Endothelial cell of umbilical vein (primary cell): ENCODE measurements around the gene KRTAP10-8. TPM values are rescaled to one million over a fixed set of nuclear protein-coding genes. Genes with fewer than 3 reads are reported as not detected.

ENCODE experiments used
- BruUV-seq: library from RNA; stranded (reverse); fragments of 400-500 nt; replicated peaks from 2 replicates; lab custom pipeline; 2021; lab: Mats Ljungman, UMichigan
- CTCF ChIA-PET: fragments of 300-600, 350-600 bp; sonication (Branson Sonifier 250); formaldehyde crosslinking; loops from one replicate; lab custom pipeline; 2021; ENCODE audit warnings: antibody characterized with exemption, inconsistent platforms; lab: Charles Lee
- POLR2A ChIA-PET: fragments of 300-600, 350-600 bp; sonication (Branson Sonifier 250); formaldehyde crosslinking; loops from one replicate; lab custom pipeline; 2021; ENCODE audit warnings: antibody characterized with exemption, inconsistent platforms; lab: Charles Lee
- DNase-seq: peaks from one replicate; pipeline ENCODE4 v3.0.0-alpha.2; 2011; ENCODE audit warnings: low read depth, low spot score
- FAIRE-seq: peaks from 2 replicates; lab custom pipeline; 2011; peaks lifted over from hg19 to GRCh38; lab: Jason Lieb, UNC
- H2AFZ ChIP-seq: 2 replicates; pipeline ENCODE4 v1.6.0; 2012; ENCODE audit warnings: low read depth, low read length, control low read depth, inconsistent platforms
- H3K27ac ChIP-seq: 2 replicates; pipeline ENCODE4 v1.5.1; 2011; ENCODE audit warnings: low read depth, mild to moderate bottlenecking, control low read depth, low read length, moderate library complexity; ENCODE audit not compliant: insufficient read depth
- H3K27me3 ChIP-seq, 2 experiments: 2 replicates each; pipeline versions ENCODE4 v1.6.0 to v1.6.1; 2011; ENCODE audit warnings: low read length in 2 of 2, mixed read lengths in 1 of 2; ENCODE audit not compliant: control insufficient read depth in 2 of 2, insufficient read depth in 2 of 2
- H3K36me3 ChIP-seq, 2 experiments: 2 replicates in 1 of 2; 3 replicates in 1 of 2; pipeline ENCODE4 v1.5.1; 2011; ENCODE audit warnings: low read length in 2 of 2, mild to moderate bottlenecking in 1 of 2, moderate library complexity in 1 of 2; ENCODE audit not compliant: control insufficient read depth in 2 of 2, insufficient read depth in 2 of 2; ENCODE audit errors: extremely low read depth in 1 of 2
- H3K4me1 ChIP-seq: 3 replicates; pipeline ENCODE4 v1.5.1; 2011; ENCODE audit warnings: mild to moderate bottlenecking, low read length; ENCODE audit not compliant: control insufficient read depth, insufficient read depth; ENCODE audit errors: extremely low read depth
- H3K4me2 ChIP-seq: 2 replicates; pipeline ENCODE4 v1.6.1; 2011; ENCODE audit warnings: low read length, control low read depth, mixed read lengths; ENCODE audit not compliant: insufficient read depth
- H3K4me3 ChIP-seq, 3 experiments: fragments of 200-600 bp in 1 of 3; sonication (generic), shearing (Covaris generic) in 1 of 3; replicated peaks in 1 of 3; 2 replicates each; pipeline ENCODE4 v1.5.1; 2011 to 2016; ENCODE audit warnings: control low read depth in 3 of 3, low read length in 3 of 3, mild to moderate bottlenecking in 2 of 3, inconsistent platforms in 1 of 3, low read depth in 1 of 3, moderate library complexity in 1 of 3; ENCODE audit not compliant: insufficient read depth in 1 of 3
- H3K79me2 ChIP-seq: 2 replicates; pipeline ENCODE4 v1.6.0; 2012; ENCODE audit warnings: low read length, inconsistent platforms; ENCODE audit not compliant: control insufficient read depth, insufficient read depth
- H3K9ac ChIP-seq: replicated peaks from 2 replicates; pipeline ENCODE3; 2011; ENCODE audit warnings: low read length, control low read depth; ENCODE audit not compliant: insufficient read depth; ENCODE audit errors: extremely low read depth
- H3K9me1 ChIP-seq: replicated peaks from 3 replicates; pipeline ENCODE4 v1.6.0; 2011; ENCODE audit warnings: mild to moderate bottlenecking, low read length; ENCODE audit not compliant: control insufficient read depth, insufficient read depth; ENCODE audit errors: extremely low read depth
- H3K9me3 ChIP-seq: replicated peaks from 2 replicates; pipeline ENCODE4 v1.5.1; 2012; ENCODE audit warnings: low read length, inconsistent platforms; ENCODE audit not compliant: control insufficient read depth, insufficient read depth
- H4K20me1 ChIP-seq: replicated peaks from 2 replicates; pipeline ENCODE3; 2011; ENCODE audit warnings: mild to moderate bottlenecking, low read length; ENCODE audit not compliant: control insufficient read depth, insufficient read depth; ENCODE audit errors: extremely low read depth
- CTCF ChIP-seq, 2 donors: IDR thresholded peaks; 1 replicate in 1 of 2; 2 replicates in 1 of 2; pipeline ENCODE4 v1.5.1; 2011; ENCODE audit warnings: low read length in 2 of 2, mild to moderate bottlenecking in 2 of 2, moderate library complexity in 2 of 2, control low read depth in 1 of 2, inconsistent platforms in 1 of 2, low read depth in 1 of 2; ENCODE audit not compliant: insufficient read depth in 1 of 2; ENCODE audit errors: extremely low read depth in 1 of 2
- EZH2 ChIP-seq: IDR thresholded peaks from 2 replicates; pipeline ENCODE4 v1.6.1; 2012; ENCODE audit warnings: borderline replicate concordance, low read depth, mild to moderate bottlenecking, moderate library complexity, low read length, inconsistent platforms; ENCODE audit not compliant: severe bottlenecking
- FOS ChIP-seq: IDR thresholded peaks from 2 replicates; pipeline ENCODE4 v1.6.1; 2011; ENCODE audit warnings: mild to moderate bottlenecking, low read length, moderate library complexity, borderline replicate concordance; ENCODE audit not compliant: insufficient read depth
- GATA2 ChIP-seq: IDR thresholded peaks from 2 replicates; pipeline ENCODE4 v1.7.0; 2011; ENCODE audit warnings: low read depth, mild to moderate bottlenecking, moderate library complexity, mixed read lengths, low read length; ENCODE audit not compliant: insufficient read length, insufficient read depth
- JUN ChIP-seq: IDR thresholded peaks from 2 replicates; pipeline ENCODE4 v1.6.1; 2011; ENCODE audit warnings: borderline replicate concordance, low read depth; ENCODE audit not compliant: insufficient read length, insufficient read depth
- MAX ChIP-seq: IDR thresholded peaks from 2 replicates; pipeline ENCODE4 v1.6.1; 2011; ENCODE audit not compliant: insufficient read depth, insufficient read length
- MYC ChIP-seq: IDR thresholded peaks from one replicate; pipeline ENCODE4 v1.6.1; 2011; ENCODE audit warnings: mild to moderate bottlenecking, low read depth, low read length
- POLR2A ChIP-seq: IDR thresholded peaks from 2 replicates; pipeline ENCODE4 v1.6.1; 2012; ENCODE audit warnings: low read depth, mild to moderate bottlenecking, control low read depth, low read length
- POLR2AphosphoS5 ChIP-seq: IDR thresholded peaks from 2 replicates; pipeline ENCODE4 v1.6.1; 2012; ENCODE audit warnings: low read depth, mild to moderate bottlenecking, control low read depth, low read length, moderate library complexity; ENCODE audit not compliant: insufficient read depth
- dilution Hi-C: fragments of 300-500 bp; cut with MboI; formaldehyde crosslinking; loops from one replicate; pipeline ENCODE4 v1.15.0; 2019; ENCODE audit warnings: low sequenced_read_pairs; ENCODE audit not compliant: extremely low pct_ligation_motif_present
- intact Hi-C: fragments of 100-400 bp; cut with micrococcal nuclease; formaldehyde crosslinking; loops from one replicate; pipeline ENCODE4 v1.10.0; 2022
- polyA plus RNA-seq, 4 experiments: library from polyadenylated mRNA; depleted of rRNA in 3 of 4; stranded (reverse) in 3 of 4; unstranded in 1 of 4; fragments of >200 nt; gene quantifications; 2 replicates each; pipeline versions ENCODE4 v1.2.1 to v1.2.3, GENCODE V29; 2011 to 2012; ENCODE audit warnings: missing spikeins in 1 of 4
- total RNA-seq: library from RNA; stranded (reverse); gene quantifications from 2 replicates; pipeline ENCODE4 v1.2.3, GENCODE V29; 2021

KRTAP10-8 gene
- total and polyA plus RNA-seq, 2 donors (not counting 3 experiments of a cell fraction or from before 2014, with no cell fraction given) = not detected

GRCh38 chr21:44568667-44569556 lies 43.0 kb upstream of the KRTAP10-8 start:
- Histone ChIP-seq H3K36me3 (no peaks in the 10 kb centered on the region), H3K4me3 (no peak overlapping the region), H3K9me3 (no peaks in the 10 kb centered on the region), H3K27ac (no peak overlapping the region), H3K4me2 (no peak overlapping the region), H3K4me1 (no peaks in the 10 kb centered on the region), H4K20me1 (no peaks in the 10 kb centered on the region), H3K27me3 (peaks cover 0 to 3% of the 10 kb centered on the region in 2 experiments), H3K79me2 (no peaks in the 10 kb centered on the region), H3K9ac (no peak overlapping the region), H2AFZ (no peak overlapping the region), H3K9me1 (no peaks in the 10 kb centered on the region)
- ChIA-PET CTCF (interaction anchor here (0.9 kb wide), 1 partner anchor 224 kb away, joined by 3 read pairs; no protein-coding TSS in a partner anchor), POLR2A (no interaction called here)
- TF ChIP-seq FOS = no peak
- TF ChIP-seq POLR2AphosphoS5 = no peak
- TF ChIP-seq EZH2 = no peak
- no peak for TF ChIP-seq MYC
- TF ChIP-seq GATA2 = no peak
- no peak for TF ChIP-seq CTCF (IDR thresholded peaks at IDR 0.05; ENCODE audit: extremely low read depth in 1 of 2, insufficient read depth in 1 of 2, low read depth in 1 of 2, low read length in 2 of 2)
- TF ChIP-seq MAX = no peak
- no peak for TF ChIP-seq POLR2A
- TF ChIP-seq JUN = no peak
- dilution Hi-C loops = no loop called here
- intact Hi-C loops = no loop called here
- BruUV-seq = no TSS peak
- no peak for DNase-seq
- FAIRE-seq = no peak
